ENCODE data around the gene C22orf15.

GRCh38 chr22:23789638-23790037 is 26.8 kb downstream of the C22orf15 start:
- TF ChIP-seq CTCF (IDR thresholded peaks at IDR 0.05; ENCODE audit: low read depth, low read length, missing input control) (no peak), YY1 (IDR thresholded peaks at IDR 0.05) (no peak), JUND (IDR thresholded peaks at IDR 0.05) (no peak), MAX (IDR thresholded peaks at IDR 0.05) (no peak), RXRA (IDR thresholded peaks at IDR 0.05) (no peak), TAF1 (conservative IDR thresholded peaks at IDR 0.05) (no peak), HNF4A (conservative IDR thresholded peaks at IDR 0.05) (peak; percentile 21 to 31), FOXA1 (IDR thresholded peaks at IDR 0.05) (no peak), ATF3 (IDR thresholded peaks at IDR 0.05) (no peak), RAD21 (IDR thresholded peaks at IDR 0.05) (no peak)
